Endothelial cell of umbilical vein (primary cell): ENCODE results near the gene LMAN2. TPM values are rescaled to one million over a fixed set of nuclear protein-coding genes. Genes with fewer than 3 reads are reported as not detected.

Experiments used
- BruUV-seq: library from RNA; stranded (reverse); fragments of 400-500 nt; replicated peaks from 2 replicates; lab custom pipeline; 2021; lab: Mats Ljungman, UMichigan
- CTCF ChIA-PET: fragments of 300-600, 350-600 bp; sonication (Branson Sonifier 250); formaldehyde crosslinking; loops from one replicate; lab custom pipeline; 2021; ENCODE audit warnings: antibody characterized with exemption, inconsistent platforms; lab: Charles Lee
- POLR2A ChIA-PET: fragments of 300-600, 350-600 bp; sonication (Branson Sonifier 250); formaldehyde crosslinking; loops from one replicate; lab custom pipeline; 2021; ENCODE audit warnings: antibody characterized with exemption, inconsistent platforms; lab: Charles Lee
- DNase-seq: peaks from one replicate; pipeline ENCODE4 v3.0.0-alpha.2; 2011; ENCODE audit warnings: low read depth, low spot score
- FAIRE-seq: peaks from 2 replicates; lab custom pipeline; 2011; peaks lifted over from hg19 to GRCh38; lab: Jason Lieb, UNC
- H2AFZ ChIP-seq: 2 replicates; pipeline ENCODE4 v1.6.0; 2012; ENCODE audit warnings: low read depth, low read length, control low read depth, inconsistent platforms
- H3K27ac ChIP-seq: 2 replicates; pipeline ENCODE4 v1.5.1; 2011; ENCODE audit warnings: low read depth, mild to moderate bottlenecking, control low read depth, low read length, moderate library complexity; ENCODE audit not compliant: insufficient read depth
- H3K27me3 ChIP-seq, 2 experiments: 2 replicates each; pipeline versions ENCODE4 v1.6.0 to v1.6.1; 2011; ENCODE audit warnings: low read length in 2 of 2, mixed read lengths in 1 of 2; ENCODE audit not compliant: control insufficient read depth in 2 of 2, insufficient read depth in 2 of 2
- H3K36me3 ChIP-seq, 2 experiments: 2 replicates in 1 of 2; 3 replicates in 1 of 2; pipeline ENCODE4 v1.5.1; 2011; ENCODE audit warnings: low read length in 2 of 2, mild to moderate bottlenecking in 1 of 2, moderate library complexity in 1 of 2; ENCODE audit not compliant: control insufficient read depth in 2 of 2, insufficient read depth in 2 of 2; ENCODE audit errors: extremely low read depth in 1 of 2
- H3K4me1 ChIP-seq: 3 replicates; pipeline ENCODE4 v1.5.1; 2011; ENCODE audit warnings: mild to moderate bottlenecking, low read length; ENCODE audit not compliant: control insufficient read depth, insufficient read depth; ENCODE audit errors: extremely low read depth
- H3K4me2 ChIP-seq: 2 replicates; pipeline ENCODE4 v1.6.1; 2011; ENCODE audit warnings: low read length, control low read depth, mixed read lengths; ENCODE audit not compliant: insufficient read depth
- H3K4me3 ChIP-seq, 3 experiments: fragments of 200-600 bp in 1 of 3; sonication (generic), shearing (Covaris generic) in 1 of 3; replicated peaks in 1 of 3; 2 replicates each; pipeline ENCODE4 v1.5.1; 2011 to 2016; ENCODE audit warnings: control low read depth in 3 of 3, low read length in 3 of 3, mild to moderate bottlenecking in 2 of 3, inconsistent platforms in 1 of 3, low read depth in 1 of 3, moderate library complexity in 1 of 3; ENCODE audit not compliant: insufficient read depth in 1 of 3
- H3K79me2 ChIP-seq: 2 replicates; pipeline ENCODE4 v1.6.0; 2012; ENCODE audit warnings: low read length, inconsistent platforms; ENCODE audit not compliant: control insufficient read depth, insufficient read depth
- H3K9ac ChIP-seq: replicated peaks from 2 replicates; pipeline ENCODE3; 2011; ENCODE audit warnings: low read length, control low read depth; ENCODE audit not compliant: insufficient read depth; ENCODE audit errors: extremely low read depth
- H3K9me1 ChIP-seq: replicated peaks from 3 replicates; pipeline ENCODE4 v1.6.0; 2011; ENCODE audit warnings: mild to moderate bottlenecking, low read length; ENCODE audit not compliant: control insufficient read depth, insufficient read depth; ENCODE audit errors: extremely low read depth
- H3K9me3 ChIP-seq: replicated peaks from 2 replicates; pipeline ENCODE4 v1.5.1; 2012; ENCODE audit warnings: low read length, inconsistent platforms; ENCODE audit not compliant: control insufficient read depth, insufficient read depth
- H4K20me1 ChIP-seq: replicated peaks from 2 replicates; pipeline ENCODE3; 2011; ENCODE audit warnings: mild to moderate bottlenecking, low read length; ENCODE audit not compliant: control insufficient read depth, insufficient read depth; ENCODE audit errors: extremely low read depth
- EZH2 ChIP-seq: IDR thresholded peaks from 2 replicates; pipeline ENCODE4 v1.6.1; 2012; ENCODE audit warnings: borderline replicate concordance, low read depth, mild to moderate bottlenecking, moderate library complexity, low read length, inconsistent platforms; ENCODE audit not compliant: severe bottlenecking
- FOS ChIP-seq: IDR thresholded peaks from 2 replicates; pipeline ENCODE4 v1.6.1; 2011; ENCODE audit warnings: mild to moderate bottlenecking, low read length, moderate library complexity, borderline replicate concordance; ENCODE audit not compliant: insufficient read depth
- GATA2 ChIP-seq: IDR thresholded peaks from 2 replicates; pipeline ENCODE4 v1.7.0; 2011; ENCODE audit warnings: low read depth, mild to moderate bottlenecking, moderate library complexity, mixed read lengths, low read length; ENCODE audit not compliant: insufficient read length, insufficient read depth
- JUN ChIP-seq: IDR thresholded peaks from 2 replicates; pipeline ENCODE4 v1.6.1; 2011; ENCODE audit warnings: borderline replicate concordance, low read depth; ENCODE audit not compliant: insufficient read length, insufficient read depth
- MAX ChIP-seq: IDR thresholded peaks from 2 replicates; pipeline ENCODE4 v1.6.1; 2011; ENCODE audit not compliant: insufficient read depth, insufficient read length
- MYC ChIP-seq: IDR thresholded peaks from one replicate; pipeline ENCODE4 v1.6.1; 2011; ENCODE audit warnings: mild to moderate bottlenecking, low read depth, low read length
- POLR2A ChIP-seq: IDR thresholded peaks from 2 replicates; pipeline ENCODE4 v1.6.1; 2012; ENCODE audit warnings: low read depth, mild to moderate bottlenecking, control low read depth, low read length
- POLR2AphosphoS5 ChIP-seq: IDR thresholded peaks from 2 replicates; pipeline ENCODE4 v1.6.1; 2012; ENCODE audit warnings: low read depth, mild to moderate bottlenecking, control low read depth, low read length, moderate library complexity; ENCODE audit not compliant: insufficient read depth
- dilution Hi-C: fragments of 300-500 bp; cut with MboI; formaldehyde crosslinking; loops from one replicate; pipeline ENCODE4 v1.15.0; 2019; ENCODE audit warnings: low sequenced_read_pairs; ENCODE audit not compliant: extremely low pct_ligation_motif_present
- intact Hi-C: fragments of 100-400 bp; cut with micrococcal nuclease; formaldehyde crosslinking; loops from one replicate; pipeline ENCODE4 v1.10.0; 2022
- polyA plus RNA-seq, 4 experiments: library from polyadenylated mRNA; depleted of rRNA in 3 of 4; stranded (reverse) in 3 of 4; unstranded in 1 of 4; fragments of >200 nt; gene quantifications; 2 replicates each; pipeline versions ENCODE4 v1.2.1 to v1.2.3, GENCODE V29; 2011 to 2012; ENCODE audit warnings: missing spikeins in 1 of 4
- total RNA-seq: library from RNA; stranded (reverse); gene quantifications from 2 replicates; pipeline ENCODE4 v1.2.3, GENCODE V29; 2021
- TF ChIP-seq, protein P1 (sequence below), 2 donors: IDR thresholded peaks; 1 replicate in 1 of 2; 2 replicates in 1 of 2; pipeline ENCODE4 v1.5.1; 2011; ENCODE audit warnings: low read length in 2 of 2, mild to moderate bottlenecking in 2 of 2, moderate library complexity in 2 of 2, control low read depth in 1 of 2, inconsistent platforms in 1 of 2, low read depth in 1 of 2; ENCODE audit not compliant: insufficient read depth in 1 of 2; ENCODE audit errors: extremely low read depth in 1 of 2

Gene LMAN2
- total and polyA plus RNA-seq, 2 donors (not counting 3 experiments of a cell fraction or from before 2014, with no cell fraction given) = 151 to 370 TPM

- Histone ChIP-seq H3K4me3 (no peak within 1 kb of the TSS), H3K4me2 (no peak within 1 kb of the TSS), H3K9me3 (no peaks in the 10 kb centered on the region), H3K27ac (no peak within 1 kb of the TSS), H3K9ac (no peak within 1 kb of the TSS), H3K79me2 (no peaks in the 10 kb centered on the region), H3K36me3 (no peaks in the 10 kb centered on the region), H3K27me3 (peaks cover 0 to 4% of the 10 kb centered on the region in 2 experiments), H3K4me1 (no peaks in the 10 kb centered on the region), H4K20me1 (no peaks in the 10 kb centered on the region), H3K9me1 (no peaks in the 10 kb centered on the region), H2AFZ (no peak within 1 kb of the TSS)
- BruUV-seq = no TSS peak
- dilution Hi-C loops (no loop called here), intact Hi-C loops (no loop called here)
- FAIRE-seq (no peak), DNase-seq (no peak)
- ChIA-PET POLR2A (no interaction called here), CTCF (interaction anchor here (0.5 to 3.4 kb wide), 10 partner anchors 11 to 271 kb away, joined by 3 to 48 read pairs (median 4); no protein-coding TSS in a partner anchor)
- no peak for TF ChIP-seq POLR2A
- TF ChIP-seq GATA2 = no peak
- TF ChIP-seq JUN = no peak
- no peak for TF ChIP-seq EZH2
- no peak for TF ChIP-seq FOS
- no peak for TF ChIP-seq MYC
- TF ChIP-seq, protein P1, sequence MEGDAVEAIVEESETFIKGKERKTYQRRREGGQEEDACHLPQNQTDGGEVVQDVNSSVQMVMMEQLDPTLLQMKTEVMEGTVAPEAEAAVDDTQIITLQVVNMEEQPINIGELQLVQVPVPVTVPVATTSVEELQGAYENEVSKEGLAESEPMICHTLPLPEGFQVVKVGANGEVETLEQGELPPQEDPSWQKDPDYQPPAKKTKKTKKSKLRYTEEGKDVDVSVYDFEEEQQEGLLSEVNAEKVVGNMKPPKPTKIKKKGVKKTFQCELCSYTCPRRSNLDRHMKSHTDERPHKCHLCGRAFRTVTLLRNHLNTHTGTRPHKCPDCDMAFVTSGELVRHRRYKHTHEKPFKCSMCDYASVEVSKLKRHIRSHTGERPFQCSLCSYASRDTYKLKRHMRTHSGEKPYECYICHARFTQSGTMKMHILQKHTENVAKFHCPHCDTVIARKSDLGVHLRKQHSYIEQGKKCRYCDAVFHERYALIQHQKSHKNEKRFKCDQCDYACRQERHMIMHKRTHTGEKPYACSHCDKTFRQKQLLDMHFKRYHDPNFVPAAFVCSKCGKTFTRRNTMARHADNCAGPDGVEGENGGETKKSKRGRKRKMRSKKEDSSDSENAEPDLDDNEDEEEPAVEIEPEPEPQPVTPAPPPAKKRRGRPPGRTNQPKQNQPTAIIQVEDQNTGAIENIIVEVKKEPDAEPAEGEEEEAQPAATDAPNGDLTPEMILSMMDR (IDR thresholded peaks at IDR 0.05; ENCODE audit: extremely low read depth in 1 of 2, insufficient read depth in 1 of 2, low read depth in 1 of 2, low read length in 2 of 2) = no peak
- no peak for TF ChIP-seq POLR2AphosphoS5
- no peak for TF ChIP-seq MAX
Measured at GRCh38 chr5:177384134-177384533, 32.7 kb upstream of the LMAN2 start, which contains the start of gene SLC34A1. Gene SLC34A1, plus strand, starts transcription at chr5:177384434. Its CDS starts 1,308 bp downstream, at chr5:177385742.
